Heart right ventricle (tissue), 16 donors: ENCODE measurements around the gene MAD1L1. TPM values are rescaled to one million over a fixed set of nuclear protein-coding genes. Genes with fewer than 3 reads are reported as not detected.

Experiments used
- ATAC-seq, 8 donors: fragments of 200-7000 bp; cut with Tn5 transposase; one replicate each; pipeline ENCODE4 v1.9.1; 2020; ENCODE audit warnings: mild to moderate bottlenecking in 8 of 8, moderate library complexity in 8 of 8, moderate number of reproducible peaks in 1 of 8
- DNase-seq, 2 donors: peaks; one replicate each; pipeline ENCODE4 v3.0.0-alpha.2; 2020
- H3K27ac ChIP-seq, 10 donors: fragments of 200-600 bp; sonication (generic) in 2 of 10; one replicate each; pipeline versions ENCODE4 v1.5.0 to v1.8.0; 2020 to 2022; ENCODE audit warnings: mild to moderate bottlenecking in 3 of 10
- H3K27me3 ChIP-seq, 7 donors: fragments of 200-600 bp; one replicate each; pipeline ENCODE4 v1.8.0; 2021 to 2022; ENCODE audit warnings: mild to moderate bottlenecking in 2 of 7
- H3K36me3 ChIP-seq, 9 donors: fragments of 200-600 bp; sonication (generic) in 1 of 9; one replicate each; pipeline versions ENCODE4 v1.5.0 to v1.8.0; 2020 to 2022; ENCODE audit warnings: mild to moderate bottlenecking in 2 of 9
- H3K4me1 ChIP-seq, 9 donors: fragments of 200-600 bp; sonication (generic) in 1 of 9; one replicate each; pipeline versions ENCODE4 v1.5.0 to v1.8.0; 2020 to 2022; ENCODE audit warnings: mild to moderate bottlenecking in 4 of 9
- H3K4me3 ChIP-seq, 10 donors: fragments of 200-600 bp; sonication (generic) in 2 of 10; one replicate each; pipeline versions ENCODE4 v1.5.0 to v1.8.0; 2020 to 2022; ENCODE audit warnings: mild to moderate bottlenecking in 7 of 10, moderate library complexity in 2 of 10
- H3K9me3 ChIP-seq, 11 donors: fragments of 200-600 bp in 10 of 11; sonication (generic) in 2 of 11; one replicate each; pipeline versions ENCODE4 v1.5.0 to v1.8.0; 2013 to 2022; ENCODE audit warnings: mild to moderate bottlenecking in 2 of 11, control low read depth in 1 of 11, moderate library complexity in 1 of 11
- CTCF ChIP-seq, 9 donors: fragments of 200-600 bp; sonication (generic) in 2 of 9; IDR thresholded peaks; one replicate each; pipeline versions ENCODE4 v1.5.0 to v1.8.0; 2021 to 2022; ENCODE audit warnings: antibody characterized with exemption in 9 of 9, mild to moderate bottlenecking in 5 of 9, moderate library complexity in 1 of 9
- WGBS, 2 donors: extraction: QIAGEN DNeasy Blood & Tissue Kit; methylation state at CpG; one replicate each; pipeline ENCODE4 v1.1.7; 2013; ENCODE audit warnings: inconsistent platforms in 1 of 2; 5-methylcytosine and 5-hydroxymethylcytosine counted together
- intact Hi-C, 10 donors: fragments of 100-400 bp; cut with DNase I; formaldehyde crosslinking; loops; one replicate each; pipeline versions ENCODE4 v1.11.1 to v1.14.2; 2022
- polyA plus RNA-seq, 2 donors: library from polyadenylated mRNA; stranded (reverse); fragments of 200-250 nt; gene quantifications; one replicate each; pipeline ENCODE4 v1.2.3, GENCODE V29; 2013
- total RNA-seq, 10 donors: library from RNA; stranded (reverse); fragmentation: NEBNext Ultra II Directional in 3 of 10; extraction: Animal tissue kit (Norgen Biotek cat#: 25700) in 3 of 10; gene quantifications; one replicate each; pipeline versions ENCODE4 v1.2.1 to v1.2.4, GENCODE V29; 2021 to 2023
- donor health status: Arrhythmogenic right ventricular cardiomyopathy.
- donor health status: ischemic (EF 13 %, LVEDD 7.1; RV severe dilation, severe dysfunction).
- donor health status: healthy with polysubstance abuse.
- donor health status: DM: no; HTN: yes; CAD: no.
- donor health status: DM: no; HTN: no; CAD: no.
- donor health status: ischemic (EF 25% LVEDD 6.9; RV normal size, moderate dysfunction).
- donor health status: ischemic (EF 25% LVEDD 5.7; RV mildly dilated, moderate dysfunction).
- donor health status: healthy.
- donor health status: DM: yes; HTN: yes; CAD: no.
- donor health status: Ischemic cardiomyopathy.
- donor health status: ischemic (EF 35%, LVEDD 5.7; RV mildly dilated, moderate dysfunction).
- donor health status: nonischemic (EF 11% LVEDD 7.7; RV severe dilation, severe dysfunction).
- donor health status: DM: yes; HTN: yes; CAD: no.
- donor health status: PGD.
- donor health status: ischemic (EF 29% LVEDD 5.4; RV normal size, mild dysfunction).
- donor health status: nonischemic (EF 23%, LVEDD 6.1; RV moderate dilation, normal function).

Gene MAD1L1
- total and polyA plus RNA-seq, 12 donors, result 13.8 to 46.8 (median 20.2) TPM

- peaks cover 0 to 7% (median 0%) of the 10 kb centered on the region in 9 donors for H3K36me3 ChIP-seq
- no peak for TF ChIP-seq CTCF (IDR thresholded peaks at IDR 0.05)
- ATAC-seq, result no peak
- H3K4me1 ChIP-seq, result peaks cover 0 to 29% (median 14%) of the 10 kb centered on the region in 9 donors
- DNase-seq, result no peak
- WGBS, 2 donors, result 91 to 95% methylated on average over 17 of the region's 17 CpGs
- H3K4me3 ChIP-seq, result no peak overlapping the region
- H3K27ac ChIP-seq, result no peak overlapping the region
- intact Hi-C loops, result no loop called here
- peaks cover 0 to 5% (median 0%) of the 10 kb centered on the region in 11 donors for H3K9me3 ChIP-seq
- H3K27me3 ChIP-seq, result no peaks in the 10 kb centered on the region
Observed at GRCh38 chr7:2054927-2055326, 177.8 kb downstream of the MAD1L1 start.

GRCh38 chr7:2053395-2053794 is 179.3 kb downstream of the MAD1L1 start:
- no peaks in the 10 kb centered on the region for H3K9me3 ChIP-seq
- H3K36me3 ChIP-seq, result peaks cover 0 to 7% (median 0%) of the 10 kb centered on the region in 9 donors
- no peak for ATAC-seq
- WGBS, 2 donors, result 93 to 96% methylated on average over 13 of the region's 13 CpGs
- H3K27me3 ChIP-seq, result no peaks in the 10 kb centered on the region
- no peak for DNase-seq
- intact Hi-C loops, result no loop called here
- H3K4me3 ChIP-seq, result no peak overlapping the region
- H3K4me1 ChIP-seq, result peaks cover 0 to 29% (median 14%) of the 10 kb centered on the region in 9 donors
- H3K27ac ChIP-seq, result no peak overlapping the region
- TF ChIP-seq CTCF (IDR thresholded peaks at IDR 0.05), result no peak

- no peak overlapping the region for H3K4me3 ChIP-seq
- 45% methylated on average over 13 of the region's 13 CpGs for WGBS, 2 donors
- H3K27ac ChIP-seq, result peak overlapping the region in 1 of 10 donors; percentile 28
- peaks cover 0 to 7% (median 0%) of the 10 kb centered on the region in 9 donors for H3K36me3 ChIP-seq
- H3K27me3 ChIP-seq, result no peaks in the 10 kb centered on the region
- H3K4me1 ChIP-seq, result peaks cover 0 to 29% (median 14%) of the 10 kb centered on the region in 9 donors
- ATAC-seq (peak in 7 of 8 donors; percentile 21 to 79 (median 64)), DNase-seq (no peak)
- no peak for TF ChIP-seq CTCF (IDR thresholded peaks at IDR 0.05)
- intact Hi-C loops, result no loop called here
- H3K9me3 ChIP-seq, result no peaks in the 10 kb centered on the region
Observed at GRCh38 chr7:2052657-2053048, 180.1 kb downstream of the MAD1L1 start.

GRCh38 chr7:2051707-2052656 is 180.8 kb downstream of the MAD1L1 start:
- intact Hi-C loops, result no loop called here

More at GRCh38 chr7:2051707-2052656, 180.8 kb downstream of the MAD1L1 start:
- peak overlapping the region in 2 of 10 donors; percentile 15 to 28 for H3K27ac ChIP-seq
- 79 to 86% methylated on average over 23 to 30 of the region's 30 CpGs for WGBS, 2 donors
- peak in 1 of 2 donors; percentile 26 for DNase-seq
- peak in 7 of 8 donors; percentile 15 to 77 (median 47) for ATAC-seq
- no peaks in the 10 kb centered on the region for H3K9me3 ChIP-seq
- H3K36me3 ChIP-seq, result peaks cover 0 to 7% (median 0%) of the 10 kb centered on the region in 9 donors
- H3K4me1 ChIP-seq, result peaks cover 0 to 29% (median 14%) of the 10 kb centered on the region in 9 donors
- TF ChIP-seq CTCF (IDR thresholded peaks at IDR 0.05), result no peak
- no peak overlapping the region for H3K4me3 ChIP-seq
- no peaks in the 10 kb centered on the region for H3K27me3 ChIP-seq
